Stimulated activated naive CD8-positive, alpha-beta T cell treated with anti-CD3 and anti-CD28 coated beads, Interleukin-15, Interleukin-2, amounts not matched to agents 100 U/mL and 50 U/mL, for 24 hours (primary cell): Measurements from ENCODE around the gene HRH1.
"Not testable (repeated sequence)": the region's sequence is repeated elsewhere in the genome, so short reads cannot be mapped to it uniquely, and the experiment has no call there.

Experiments used
- ATAC-seq: fragments of 150-1000 bp; cut with Tn5 transposase; one replicate; pipeline ENCODE4 v1.10.0; 2021
- DNase-seq: peaks from one replicate; pipeline ENCODE4 v3.0.0; 2021

HRH1 gene

GRCh38 chr3:11205881-11206280 lies 51.6 kb downstream of the HRH1 start:
- DNase-seq, ATAC-seq: not testable (repeated sequence)

DNA sequence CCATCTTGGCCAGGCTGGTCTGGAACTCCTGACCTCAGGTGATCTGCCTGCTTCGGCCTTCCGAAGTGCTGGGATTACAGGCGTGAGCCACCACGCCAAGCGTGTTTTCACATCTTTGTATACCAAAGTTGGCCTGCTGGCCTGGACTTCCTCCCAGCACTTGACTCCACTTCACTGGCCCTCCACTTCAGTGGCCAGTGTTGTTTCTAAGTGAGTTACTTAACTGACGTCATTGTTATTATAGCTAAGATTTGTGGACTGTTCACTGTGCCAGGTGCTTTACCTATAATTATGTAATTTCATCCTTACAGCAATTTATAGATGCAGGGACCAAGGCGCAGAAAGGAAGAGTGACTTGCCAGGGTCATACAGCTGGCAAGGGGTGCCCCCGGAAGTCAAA lies 52.0 kb downstream of the HRH1 start:
- no peak for DNase-seq
- ATAC-seq, result no peak

DNA sequence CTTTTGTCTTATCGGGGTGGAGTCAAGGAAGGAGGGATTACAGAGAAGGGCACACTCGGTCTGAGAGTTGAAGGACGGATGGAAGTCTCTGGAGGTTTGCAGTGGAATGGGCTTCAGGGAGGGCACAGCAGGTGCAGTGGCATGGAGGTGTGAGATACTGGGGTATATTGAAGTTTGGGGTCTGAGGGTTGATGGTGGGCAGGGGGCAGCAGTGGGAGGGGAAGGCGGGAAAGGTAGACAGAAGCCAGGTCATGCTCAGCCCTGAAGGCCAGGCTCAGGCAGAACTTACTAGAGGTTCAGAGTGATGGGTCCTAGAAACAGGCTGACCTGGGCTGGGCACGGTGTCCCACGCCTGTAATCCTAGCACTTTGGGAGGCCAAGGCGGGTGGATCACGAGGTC lies 52.7 kb downstream of the HRH1 start:
- ATAC-seq (no peak), DNase-seq (no peak)

- DNase-seq, result no peak
- no peak for ATAC-seq
Measured at GRCh38 chr3:11211531-11212298, 57.4 kb downstream of the HRH1 start.

GRCh38 chr3:11212299-11212608 lies 58.0 kb downstream of the HRH1 start:
- ATAC-seq (no peak), DNase-seq (no peak)

DNA sequence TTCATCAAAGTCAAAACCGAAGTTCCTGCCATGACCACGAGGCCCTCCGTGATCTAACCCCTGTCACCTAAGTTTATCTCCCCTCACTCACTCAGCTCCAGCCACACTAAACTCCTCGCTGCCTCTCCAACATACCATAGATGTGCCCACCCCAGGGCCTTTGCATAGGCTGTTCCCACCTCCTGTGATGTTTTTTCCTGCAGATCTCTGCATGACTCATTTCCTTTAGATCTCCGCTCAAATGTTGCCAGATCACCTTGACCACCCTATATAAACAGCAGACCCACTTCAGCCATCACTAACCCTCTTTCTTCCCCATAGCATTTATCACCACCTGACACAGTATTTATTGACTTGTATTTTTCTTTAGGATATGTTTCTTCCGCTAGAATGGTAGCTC lies 58.5 kb downstream of the HRH1 start:
- DNase-seq (no peak), ATAC-seq (no peak)

- ATAC-seq, result no peak
- no peak for DNase-seq
Measured at GRCh38 chr3:11213810-11214450, 59.6 kb downstream of the HRH1 start.

DNA sequence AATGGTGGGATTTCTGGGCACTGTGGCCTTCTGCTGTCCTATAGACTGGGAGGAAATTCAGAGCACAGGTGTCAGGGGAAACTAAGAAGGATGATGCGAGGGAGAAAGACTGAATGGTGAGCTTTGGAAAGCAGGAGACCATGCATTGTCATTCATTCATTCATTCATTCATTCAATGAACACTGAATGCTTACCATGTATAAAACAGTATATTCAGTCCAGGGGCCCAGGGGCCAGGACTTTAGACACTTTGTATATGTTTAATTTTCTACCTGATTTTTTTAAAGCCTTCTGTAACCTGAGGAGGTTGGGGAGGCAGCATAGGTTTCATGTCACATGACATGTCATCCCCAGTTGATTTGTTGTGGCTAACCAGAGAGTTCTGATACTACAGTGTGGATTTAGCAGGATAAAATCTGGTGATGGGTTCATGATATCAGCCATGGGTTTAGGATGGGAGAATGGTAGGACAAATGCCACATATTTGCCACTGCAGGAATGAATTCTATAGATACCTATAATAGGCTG lies 60.2 kb downstream of the HRH1 start:
- no peak for ATAC-seq
- no peak for DNase-seq

DNA sequence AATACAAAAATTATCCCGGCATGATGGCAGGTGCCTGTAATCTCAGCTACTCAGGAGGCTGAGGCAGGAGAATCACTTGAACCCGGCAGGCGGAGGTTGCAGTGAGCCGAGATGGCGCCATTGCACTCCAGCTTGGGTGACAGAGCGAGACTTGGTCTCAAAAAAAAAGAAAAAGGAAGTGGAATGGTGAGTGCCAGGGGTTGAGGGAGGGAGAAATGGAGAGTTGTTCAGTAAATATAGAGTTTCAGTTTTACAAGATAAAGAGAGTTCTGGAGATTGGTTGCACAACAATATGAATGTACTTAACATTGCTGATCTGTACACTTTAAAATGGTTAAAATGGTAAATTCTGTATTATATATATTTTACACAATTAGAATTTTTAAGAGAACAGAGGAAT lies 63.1 kb downstream of the HRH1 start:
- DNase-seq, ATAC-seq: not testable (repeated sequence)

GRCh38 chr3:11220230-11220629 lies 65.9 kb downstream of the HRH1 start:
- ATAC-seq (no peak), DNase-seq (no peak)

- DNase-seq, result no peak
- no peak for ATAC-seq
Measured at GRCh38 chr3:11221818-11222415, 67.6 kb downstream of the HRH1 start.

GRCh38 chr3:11224010-11224409 lies 69.7 kb downstream of the HRH1 start:
- ATAC-seq (no peak), DNase-seq (no peak)

DNA sequence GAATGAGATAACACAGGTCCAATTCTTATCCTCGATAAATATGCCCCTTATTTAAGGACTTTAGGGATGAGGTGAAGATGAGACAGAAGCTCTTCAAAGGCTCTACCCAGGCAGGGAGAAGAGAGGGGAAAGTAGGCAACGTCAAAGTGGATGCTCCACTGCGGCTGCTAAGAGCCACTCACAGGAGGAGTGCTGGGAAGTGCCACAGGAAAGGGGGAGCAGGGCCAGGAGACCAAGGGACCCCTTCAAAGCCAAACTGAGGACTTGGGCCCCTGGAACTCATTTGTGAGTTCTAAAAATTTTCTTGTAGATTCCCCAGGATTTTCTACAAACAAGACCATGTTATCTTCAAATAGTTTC lies 70.6 kb downstream of the HRH1 start:
- no peak for DNase-seq
- ATAC-seq, result no peak

GRCh38 chr3:11226042-11226370 lies 71.7 kb downstream of the HRH1 start:
- no peak for ATAC-seq
- DNase-seq, result no peak

DNA sequence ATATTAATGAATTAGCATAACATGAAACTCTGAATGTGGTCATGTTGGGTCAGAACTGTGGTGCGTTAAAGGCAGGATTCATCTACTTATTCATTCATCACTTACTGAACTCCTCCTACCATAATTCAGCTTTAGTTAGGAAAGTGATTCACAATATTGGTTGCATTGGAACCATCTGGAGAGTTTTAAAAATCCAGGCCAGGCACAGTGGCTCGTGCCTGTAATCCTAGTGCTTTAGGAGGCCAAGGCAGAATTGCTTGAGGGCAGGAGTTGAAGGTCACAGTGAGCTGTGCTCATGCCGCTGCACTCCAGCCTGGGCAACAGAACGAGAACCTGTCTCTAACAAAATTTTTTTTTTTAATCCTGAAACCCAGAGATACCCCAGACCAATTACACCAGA lies 73.7 kb downstream of the HRH1 start:
- DNase-seq (no peak), ATAC-seq (no peak)

- DNase-seq, result no peak
- ATAC-seq, result no peak
Measured at GRCh38 chr3:11230125-11230524, 75.8 kb downstream of the HRH1 start.

DNA sequence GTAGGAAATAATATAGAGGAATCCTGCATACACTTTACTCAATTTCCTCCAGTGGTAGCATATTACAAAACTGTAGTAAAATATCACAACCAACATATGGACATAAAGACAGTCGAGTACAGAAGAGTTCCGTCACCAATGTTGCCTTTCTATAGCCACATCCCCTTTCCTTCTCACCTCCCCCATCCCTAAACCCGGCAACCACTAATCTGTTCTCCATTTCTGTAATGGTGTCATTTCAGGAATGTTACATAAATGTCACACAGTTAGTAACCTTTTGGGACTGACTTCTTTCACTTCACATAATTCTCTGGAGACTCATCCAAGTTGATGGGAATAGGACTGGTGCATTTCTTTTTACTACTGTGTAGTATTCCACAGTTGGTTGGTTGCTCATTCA lies 76.5 kb downstream of the HRH1 start:
- ATAC-seq, result no peak

GRCh38 chr3:11235385-11235784 lies 81.1 kb downstream of the HRH1 start:
- DNase-seq (no peak), ATAC-seq (no peak)

More for the DNA sequence above, 76.5 kb downstream of the HRH1 start:
- no peak for DNase-seq

DNA sequence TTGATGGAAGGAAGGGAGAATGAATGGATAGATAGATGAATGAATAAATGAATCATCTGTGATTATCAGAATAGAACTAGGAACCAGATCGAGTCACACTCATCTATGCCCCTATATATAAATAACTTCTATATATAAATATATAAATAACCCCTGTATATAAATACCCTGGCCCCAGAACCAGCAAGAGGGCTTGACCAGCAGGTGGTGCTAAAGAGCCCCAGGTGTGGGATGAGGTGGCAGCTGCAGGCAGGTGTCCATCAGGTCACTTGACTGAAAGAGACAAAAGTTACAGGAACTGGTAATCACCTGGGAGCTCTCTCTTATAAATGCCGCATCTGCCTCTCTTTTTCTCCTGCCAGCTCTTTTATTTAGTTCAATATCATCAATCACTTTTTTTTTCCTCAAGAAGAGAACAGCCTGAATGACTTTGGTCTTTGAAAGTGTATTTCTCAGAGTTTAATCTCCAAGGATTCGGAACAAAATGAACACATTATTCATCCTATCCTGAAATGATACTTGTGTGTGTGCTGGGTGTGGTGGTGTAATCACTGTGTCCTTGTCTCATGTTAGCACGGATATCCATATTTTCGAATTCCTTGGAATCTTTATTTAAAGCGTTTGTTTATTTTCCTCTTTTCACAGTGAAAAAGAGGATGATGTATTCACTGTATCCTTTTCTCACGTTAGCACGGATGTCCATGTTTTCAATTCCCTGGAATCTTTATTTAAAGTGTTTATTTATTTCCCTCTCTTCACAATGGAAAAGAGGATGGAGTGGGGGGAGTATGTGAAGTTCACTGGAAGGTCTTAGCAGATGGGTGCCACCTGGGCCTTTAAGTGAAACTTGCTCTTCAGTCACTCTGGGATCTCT lies 82.5 kb downstream of the HRH1 start:
- DNase-seq (peak; percentile 90), ATAC-seq (no peak)

DNA sequence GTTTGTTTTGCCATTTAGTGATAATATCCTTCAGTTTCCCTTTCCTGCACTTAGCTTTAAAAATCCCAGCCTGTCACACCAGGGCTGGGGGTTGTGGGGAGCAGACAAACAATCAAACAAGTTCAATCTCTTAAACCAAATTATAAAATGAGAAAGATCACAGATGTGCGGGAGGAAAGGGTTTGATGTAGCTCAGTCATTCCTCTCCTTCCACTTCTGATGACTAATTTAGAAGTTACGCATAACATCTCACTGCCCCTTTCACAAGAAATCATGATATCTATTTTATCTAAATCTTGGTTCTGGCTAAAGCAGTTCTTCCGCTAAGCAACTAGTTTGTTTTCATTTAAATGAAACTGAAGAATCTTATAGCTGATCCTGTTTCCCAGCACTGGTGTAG lies 83.8 kb downstream of the HRH1 start:
- ATAC-seq (peak; percentile 49), DNase-seq (peak; percentile 20)

- DNase-seq (no peak), ATAC-seq (peak; percentile 67)
Measured at GRCh38 chr3:11238880-11239279, 84.6 kb downstream of the HRH1 start.

GRCh38 chr3:11239796-11240195 lies 85.5 kb downstream of the HRH1 start:
- DNase-seq, result no peak
- no peak for ATAC-seq

- DNase-seq (peak; percentile 62), ATAC-seq (peak; percentile 76)
Measured at GRCh38 chr3:11240496-11240895, 86.2 kb downstream of the HRH1 start.
